T-helper 1 cell treated with Interleukin-12 subunit alpha and Interleukin-12 subunit beta and Interleukin-4 antibody, amounts not matched to agents 30 ng/mL and 1 ng/mL, for 36 hours (primary cell): ENCODE results near the gene GLG1. TPM values are rescaled to one million over a fixed set of nuclear protein-coding genes. Genes with fewer than 3 reads are reported as not detected.
"Not testable (repeated sequence)": the region's sequence is repeated elsewhere in the genome, so short reads cannot be mapped to it uniquely, and the experiment has no call there.

Experiments
- intact Hi-C: fragments of 100-400 bp; cut with micrococcal nuclease; formaldehyde crosslinking; loops from one replicate; pipeline ENCODE4 v1.15.1; 2024
- total RNA-seq: library from RNA; stranded (reverse); gene quantifications from 2 replicates; pipeline ENCODE4 v1.2.3, GENCODE V29; 2022

Gene GLG1
- total RNA-seq, result 116 and 124 TPM in 2 replicates

DNA sequence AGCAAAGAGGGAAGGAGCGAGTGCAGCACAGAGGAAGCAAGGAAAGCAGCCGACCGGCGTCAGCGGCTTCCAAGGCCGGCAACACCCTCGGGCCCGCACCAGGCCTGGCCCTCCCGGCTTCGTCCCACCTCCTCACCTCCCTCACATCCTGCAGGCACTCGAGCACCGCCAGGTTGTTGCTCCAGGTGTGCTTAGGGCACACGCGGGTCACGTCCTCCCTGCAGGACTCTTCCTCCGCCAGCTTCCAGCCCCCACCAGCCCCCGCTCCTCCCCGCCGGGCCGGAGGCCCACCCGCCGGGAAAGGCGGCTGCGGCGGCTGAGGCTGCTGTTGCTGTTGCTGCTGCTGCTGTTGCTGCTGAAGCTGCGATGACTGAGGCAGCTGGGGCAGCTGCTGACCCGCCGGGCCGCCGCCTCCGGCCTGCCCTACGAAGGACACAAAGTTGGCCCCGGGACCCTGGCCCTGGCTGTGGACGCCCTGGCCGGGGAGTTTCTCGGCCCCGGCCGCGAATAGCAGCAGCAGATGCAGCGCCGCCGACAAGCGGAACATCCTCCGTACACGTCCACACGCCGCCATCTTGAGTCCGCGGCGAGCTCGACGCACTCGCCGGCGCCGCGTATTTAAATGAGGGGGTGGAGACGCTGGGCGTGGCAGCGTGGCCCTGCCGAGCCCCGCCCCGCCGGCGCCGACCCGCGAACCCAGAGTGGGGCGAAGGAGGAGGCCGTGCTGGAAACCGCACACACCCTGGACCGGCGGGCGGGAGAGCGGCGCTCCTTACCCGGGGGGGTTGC, at the start of gene GLG1:
TSS of gene GLG1 (minus strand) at position 594 of the 789 bp plus-strand sequence. CDS start at position 574, 20 bp downstream.
- intact Hi-C loops, result loop anchor here (1.0 to 5.0 kb wide), 14 partner anchors 17 to 1041 kb away; partner anchors contain the start of genes ADAT1, CFDP1, GABARAPL2 and KARS1

DNA sequence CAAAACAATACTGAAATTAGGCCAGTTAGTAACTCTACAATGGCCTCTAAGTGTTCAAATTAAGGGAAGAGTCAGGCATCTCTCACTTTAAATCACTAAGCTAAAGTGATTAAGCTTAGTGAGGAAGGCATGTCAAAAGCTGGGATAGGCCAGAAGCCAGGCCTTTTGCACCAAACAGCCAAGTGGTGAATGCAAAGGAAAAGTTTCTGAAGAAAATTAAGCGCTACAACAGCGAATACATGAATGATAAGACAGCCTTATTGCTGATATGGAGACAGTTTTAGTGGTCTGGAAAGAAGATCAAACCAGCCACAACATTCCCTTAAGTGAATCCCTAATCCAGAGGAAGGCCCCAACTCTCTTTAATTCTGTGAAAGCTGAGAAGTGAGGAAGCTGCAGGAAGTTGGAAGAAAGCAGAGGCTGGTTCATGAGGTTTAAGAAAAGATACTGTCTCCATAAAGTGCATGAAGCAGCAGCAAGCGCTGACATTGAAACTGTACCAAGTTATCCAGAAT, 47.7 kb upstream of the GLG1 start:
- intact Hi-C loops, result no loop called here

DNA sequence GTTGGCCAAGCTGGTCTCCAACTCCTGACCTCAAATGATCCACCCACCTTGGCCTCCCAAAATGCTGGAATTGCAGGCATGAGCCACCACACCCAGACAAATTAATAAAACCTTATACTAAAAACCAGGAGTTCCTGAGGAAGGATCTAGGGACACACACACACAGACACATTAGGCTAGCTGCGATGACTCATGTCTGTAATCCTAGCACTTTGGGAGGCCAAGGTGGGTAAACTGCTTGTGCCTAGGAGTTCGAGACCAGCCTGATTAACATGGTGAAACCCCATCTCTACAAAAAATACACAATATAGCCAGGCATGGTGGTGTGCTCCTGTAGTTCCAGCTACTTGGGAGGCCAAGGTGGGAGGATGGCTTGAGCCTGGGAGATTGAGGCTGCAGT, 46.0 kb upstream of the GLG1 start:
- intact Hi-C loops, result not testable (repeated sequence)

DNA sequence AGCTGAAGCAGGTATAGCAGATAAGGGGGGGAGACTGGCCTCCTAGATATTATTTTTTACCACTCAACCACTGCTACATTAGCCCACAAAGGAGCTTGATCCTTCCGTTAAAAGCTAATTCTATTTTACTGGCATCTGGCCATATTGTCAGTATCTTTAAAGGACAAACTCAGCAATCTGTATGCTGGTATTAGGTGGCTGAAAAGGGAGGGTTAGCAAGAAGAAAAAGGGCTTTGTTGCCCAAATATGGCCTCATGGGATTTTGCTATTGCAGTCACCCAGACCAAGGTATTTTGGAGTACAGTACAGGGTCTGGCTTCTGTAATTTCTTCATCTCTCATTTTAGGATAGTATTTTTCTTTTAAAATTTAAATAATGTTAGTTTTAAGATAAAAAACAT, 45.3 kb upstream of the GLG1 start:
- intact Hi-C loops, result no loop called here

DNA sequence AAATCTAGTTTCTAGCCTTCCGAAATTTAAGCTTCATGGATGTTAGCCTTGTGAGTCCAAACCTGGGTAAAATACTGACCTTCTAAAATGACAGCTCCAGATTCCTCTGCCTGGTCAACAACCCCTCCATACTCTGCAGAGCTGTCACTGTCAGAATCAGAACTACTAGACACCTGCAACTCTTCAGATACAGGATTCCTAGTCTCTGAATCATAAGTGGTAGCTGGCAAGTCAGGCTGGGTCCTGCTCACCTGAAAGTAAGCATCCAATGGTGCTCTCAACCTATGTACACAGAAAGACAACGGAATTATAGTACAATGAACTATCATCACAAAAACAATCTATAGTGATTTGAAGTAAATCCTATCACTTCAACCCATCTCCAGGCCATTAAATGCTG, 44.9 kb upstream of the GLG1 start:
- intact Hi-C loops, result no loop called here

DNA sequence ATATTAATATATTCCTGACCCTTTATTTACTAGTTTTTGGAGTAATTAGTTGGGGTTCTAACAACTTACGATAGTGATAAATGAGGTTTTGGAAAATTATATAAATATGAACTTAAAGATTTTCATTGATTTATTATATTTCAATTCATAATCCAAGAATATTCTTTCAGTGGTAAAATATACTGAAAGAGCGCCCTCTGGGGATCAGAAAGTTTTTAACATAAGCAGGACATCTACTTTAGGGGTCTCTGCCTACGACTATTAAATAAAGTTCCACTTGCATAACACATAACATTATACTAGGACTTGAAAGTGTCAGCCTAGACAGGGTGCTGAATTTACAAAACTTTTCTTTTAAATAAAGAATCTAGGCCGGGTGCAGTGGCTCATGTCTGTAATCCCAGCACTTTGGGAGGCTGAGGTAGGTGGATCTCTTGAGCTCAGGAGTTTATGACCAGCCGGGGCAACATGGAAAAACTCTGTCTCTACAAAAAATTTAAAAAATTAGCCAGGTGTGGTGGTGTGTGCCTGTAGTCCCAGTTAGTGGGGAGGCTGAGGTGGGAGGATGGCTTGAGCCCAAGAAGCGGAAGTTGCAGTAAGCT, 44.2 kb upstream of the GLG1 start:
- intact Hi-C loops, result no loop called here

DNA sequence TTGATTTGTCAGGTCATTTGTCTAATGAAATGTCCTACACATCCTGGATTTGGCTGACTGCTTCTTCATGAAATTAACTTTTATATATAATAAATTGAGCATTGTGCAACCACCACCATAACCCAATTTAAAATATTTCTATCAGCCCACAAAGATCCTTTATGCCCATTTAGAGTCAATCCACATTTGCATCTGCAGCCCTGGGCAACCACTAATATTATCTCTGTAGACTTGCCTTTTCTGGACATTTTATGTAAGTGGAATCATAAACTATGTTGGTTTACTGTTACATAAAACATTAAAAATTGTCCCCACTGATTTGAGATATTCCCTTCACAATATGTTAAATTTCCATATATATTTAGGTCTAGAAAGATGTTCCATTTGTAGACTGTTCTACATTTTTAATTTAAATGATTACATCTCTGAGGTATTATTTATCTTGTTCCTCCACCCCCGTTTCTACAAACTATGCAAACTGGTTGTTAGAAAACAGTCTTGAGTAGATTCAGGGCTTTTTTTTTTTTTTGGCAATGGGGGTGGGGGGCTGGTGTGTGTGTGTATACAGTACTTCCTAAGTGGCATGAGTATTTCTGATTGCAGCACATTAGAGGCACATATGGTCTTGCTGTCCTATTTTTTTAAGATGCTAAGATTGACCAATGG, 43.1 kb upstream of the GLG1 start:
- intact Hi-C loops, result no loop called here

DNA sequence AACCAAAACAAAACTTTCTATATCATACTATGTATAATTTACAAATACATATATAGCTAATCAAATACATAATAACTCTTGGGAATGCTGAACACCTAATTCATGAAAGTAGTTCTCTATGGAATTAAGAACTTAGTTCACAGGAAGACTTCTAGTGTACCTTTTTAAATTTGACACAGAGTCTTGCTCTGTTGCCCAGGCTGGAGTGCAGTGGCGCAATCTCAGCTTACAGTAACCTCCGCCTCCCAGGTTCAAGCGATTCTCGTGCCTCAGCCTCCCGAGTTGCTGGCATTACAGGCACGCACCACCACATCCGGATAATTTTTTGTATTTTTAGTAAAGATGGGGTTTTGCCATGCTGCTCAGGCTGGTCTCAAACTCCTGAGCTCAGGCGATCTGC, 35.1 kb upstream of the GLG1 start:
- intact Hi-C loops, result no loop called here

DNA sequence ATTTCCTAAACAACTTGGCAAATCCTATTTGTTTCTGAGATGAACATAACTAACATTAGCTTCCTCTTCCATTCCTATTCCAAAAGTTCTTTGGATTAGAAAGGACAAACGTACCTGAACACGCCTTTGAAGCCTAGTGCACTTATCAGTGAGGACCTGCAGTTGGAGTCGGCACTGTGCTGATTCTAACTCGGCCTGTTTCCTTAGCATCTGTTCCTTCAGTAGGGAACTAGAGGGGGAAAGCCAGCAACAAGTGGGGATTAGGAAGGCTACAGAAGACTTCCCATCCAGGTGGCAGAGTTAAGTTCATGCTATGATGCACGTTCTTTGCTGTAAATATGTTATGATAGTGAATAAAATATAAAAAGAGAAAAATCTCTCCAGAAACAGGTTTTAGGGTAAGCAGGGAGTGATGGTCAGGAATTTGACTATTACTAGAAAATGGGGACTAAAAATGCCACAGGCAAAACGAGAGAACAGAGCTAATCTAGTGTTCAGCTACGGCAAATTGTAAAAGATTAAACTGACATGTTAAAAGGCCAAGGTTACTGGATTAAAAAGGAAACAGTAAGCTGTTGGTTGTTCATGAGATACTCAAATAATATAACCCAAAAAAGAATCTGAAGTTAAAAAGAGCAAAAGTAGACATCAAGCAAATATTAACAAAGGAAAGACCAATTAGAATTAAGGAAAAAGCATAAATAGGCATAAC, 31.0 kb upstream of the GLG1 start:
- intact Hi-C loops, result no loop called here

DNA sequence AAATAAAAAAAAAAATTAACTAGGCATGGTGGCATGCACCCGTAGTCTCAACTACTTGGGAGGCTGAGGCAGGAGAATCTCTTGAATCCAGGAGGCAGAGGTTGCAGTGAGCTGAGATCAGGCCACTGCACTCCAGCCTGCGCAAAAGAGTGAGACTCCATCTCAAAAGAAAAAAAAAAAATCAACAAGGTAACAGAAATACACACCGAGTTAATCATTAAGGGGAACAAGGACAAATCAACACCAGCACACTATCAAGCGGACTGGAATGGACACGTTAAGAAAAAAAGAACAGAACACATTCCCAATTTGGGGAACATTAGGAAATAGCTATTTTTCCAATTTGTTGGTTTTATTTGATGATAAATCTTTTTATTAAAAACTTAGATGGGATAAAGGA, 28.4 kb upstream of the GLG1 start:
- intact Hi-C loops, result no loop called here

DNA sequence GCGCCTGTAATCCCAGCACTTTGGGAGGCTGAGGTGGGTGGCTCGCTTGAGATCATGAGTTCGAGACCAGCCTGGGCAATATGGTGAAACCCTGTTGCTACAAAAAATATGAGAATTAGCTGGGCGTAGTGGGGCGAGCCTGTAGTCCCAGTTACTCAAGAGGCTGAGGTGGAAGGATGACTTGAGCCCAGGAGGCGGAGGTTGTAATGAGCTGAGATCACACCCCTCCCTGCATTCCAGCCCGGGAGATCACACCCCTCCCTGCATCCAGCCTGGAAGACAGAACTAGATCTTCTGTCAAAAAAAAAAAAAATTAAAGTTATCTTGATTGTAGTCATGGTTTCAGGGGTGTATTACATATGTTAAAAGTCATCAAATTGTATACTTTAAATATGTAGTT, 26.8 kb upstream of the GLG1 start:
- intact Hi-C loops, result no loop called here

DNA sequence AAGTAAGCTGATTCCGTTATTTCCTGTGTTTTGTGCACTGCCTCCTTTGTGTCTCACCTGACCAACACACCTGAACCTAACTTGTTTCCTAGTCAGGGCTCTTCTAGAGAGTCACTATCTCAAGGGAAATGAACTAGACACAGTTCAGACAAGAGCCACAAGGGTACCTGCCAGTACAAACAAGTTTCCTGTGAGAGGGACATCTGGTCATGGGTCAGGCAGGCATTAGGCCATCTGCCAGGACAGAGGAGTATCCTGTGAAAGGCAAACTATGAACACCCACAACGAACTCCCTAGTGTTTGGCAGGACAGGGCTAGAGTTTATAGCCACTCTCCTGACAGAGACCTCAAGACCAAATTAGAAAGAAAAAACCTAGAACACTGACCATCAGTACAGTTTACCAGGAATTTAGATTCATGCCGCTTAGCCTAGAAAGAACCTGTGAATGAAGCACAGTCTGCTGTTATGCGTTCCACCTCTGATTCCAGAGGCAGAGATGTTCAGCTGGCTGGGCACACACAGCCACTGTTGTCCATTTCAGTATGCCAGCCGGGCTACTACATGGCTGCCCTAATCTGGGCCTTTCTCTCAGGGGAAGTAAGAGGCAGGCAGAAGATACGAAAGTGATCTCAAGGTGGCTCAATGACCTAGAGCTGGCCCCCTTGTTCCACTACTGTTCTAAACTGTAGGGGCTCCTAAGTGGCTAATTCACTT, 20.7 kb upstream of the GLG1 start:
- intact Hi-C loops, result no loop called here

DNA sequence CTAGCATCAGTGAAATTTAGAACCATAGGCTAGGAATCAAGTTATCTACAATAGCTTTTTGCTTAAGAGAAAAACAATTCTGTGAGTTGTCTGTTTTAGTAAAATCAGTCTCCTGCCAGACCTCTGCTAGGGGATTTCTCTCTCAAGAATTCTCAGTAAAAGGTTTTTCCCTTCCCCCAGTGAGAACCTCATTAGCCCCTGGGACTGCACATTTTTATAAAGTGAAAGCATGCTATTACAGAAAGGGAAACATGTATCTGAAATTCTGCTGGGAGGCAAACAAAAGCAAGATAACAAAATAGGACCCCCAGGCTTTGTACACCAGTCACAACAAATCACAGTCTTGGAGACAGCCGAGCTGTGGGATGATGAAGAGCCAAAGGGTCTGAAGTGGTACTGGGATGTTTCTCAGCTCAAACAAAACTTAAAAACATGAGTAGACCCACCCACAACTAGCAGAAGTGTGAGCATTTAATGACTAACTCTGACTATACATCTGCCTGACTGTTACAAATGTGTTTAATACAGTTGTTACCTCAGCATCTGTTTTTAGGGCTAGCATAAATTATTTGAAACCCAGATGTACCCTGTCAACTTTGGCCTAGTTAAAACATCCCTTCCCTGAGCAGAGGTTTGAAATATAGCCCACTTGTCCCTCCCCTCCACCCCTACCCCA, 20.0 kb upstream of the GLG1 start:
- intact Hi-C loops, result no loop called here

DNA sequence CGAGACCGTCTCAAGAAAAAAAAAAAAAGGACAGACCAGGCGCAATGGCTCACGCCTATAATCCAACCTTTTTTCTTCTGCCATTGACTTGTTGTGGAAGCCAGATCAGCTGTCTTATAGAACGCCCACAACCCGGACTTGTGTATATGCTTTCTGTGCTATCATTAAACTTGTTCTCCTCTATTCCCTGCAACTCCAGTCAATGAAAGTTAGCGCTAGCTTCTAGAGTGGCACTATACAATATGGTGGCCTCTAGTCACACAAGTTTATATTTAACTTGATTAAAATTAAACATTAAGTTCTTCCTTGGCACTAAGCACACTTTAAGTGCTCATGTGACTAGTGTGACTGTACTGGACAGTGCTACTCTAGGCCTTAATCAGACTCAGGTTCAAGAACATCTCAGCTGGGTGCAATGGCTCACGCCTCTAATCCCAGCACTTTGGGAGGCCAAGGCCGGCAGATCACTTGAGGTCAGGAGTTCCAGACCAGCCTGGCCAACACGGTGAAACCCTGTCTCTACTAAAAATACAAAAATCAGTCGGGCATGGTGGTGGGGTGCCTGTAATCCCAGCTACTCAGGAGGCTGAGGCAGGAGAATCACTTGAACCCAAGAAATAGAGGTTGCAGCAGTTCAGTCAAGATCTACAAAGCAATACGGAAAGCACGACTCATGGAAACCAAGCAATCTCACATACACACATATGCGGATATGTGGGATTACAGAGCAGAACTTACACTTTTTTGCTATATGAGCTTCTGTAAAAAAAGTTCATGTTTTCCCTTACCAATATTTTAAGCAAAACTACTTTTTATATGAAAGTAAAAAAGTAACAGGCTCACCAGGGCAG, 18.8 kb upstream of the GLG1 start:
- intact Hi-C loops, result no loop called here

DNA sequence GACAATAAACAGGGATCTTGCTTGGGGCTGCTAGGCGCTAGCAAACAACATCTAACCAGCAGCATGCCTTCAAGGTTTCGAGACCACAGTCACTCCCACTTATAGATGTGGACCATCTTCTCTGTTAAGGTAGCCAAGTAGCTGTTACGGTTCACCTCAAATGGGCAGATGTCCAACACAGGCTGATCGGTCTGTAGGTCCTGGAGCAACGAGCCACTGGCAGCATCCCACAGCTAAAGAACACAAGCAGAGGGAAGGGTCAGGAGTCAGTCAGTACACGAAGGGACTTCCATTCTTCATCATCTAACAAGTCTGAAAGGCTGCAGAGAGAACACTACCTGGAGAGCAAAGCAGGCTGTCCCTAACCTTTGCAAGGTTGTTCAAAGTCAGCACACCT, 16.9 kb upstream of the GLG1 start:
- intact Hi-C loops, result loop anchor here (1.0 to 5.0 kb wide), 3 partner anchors 17 to 157 kb away; partner anchors contain the start of gene GLG1

DNA sequence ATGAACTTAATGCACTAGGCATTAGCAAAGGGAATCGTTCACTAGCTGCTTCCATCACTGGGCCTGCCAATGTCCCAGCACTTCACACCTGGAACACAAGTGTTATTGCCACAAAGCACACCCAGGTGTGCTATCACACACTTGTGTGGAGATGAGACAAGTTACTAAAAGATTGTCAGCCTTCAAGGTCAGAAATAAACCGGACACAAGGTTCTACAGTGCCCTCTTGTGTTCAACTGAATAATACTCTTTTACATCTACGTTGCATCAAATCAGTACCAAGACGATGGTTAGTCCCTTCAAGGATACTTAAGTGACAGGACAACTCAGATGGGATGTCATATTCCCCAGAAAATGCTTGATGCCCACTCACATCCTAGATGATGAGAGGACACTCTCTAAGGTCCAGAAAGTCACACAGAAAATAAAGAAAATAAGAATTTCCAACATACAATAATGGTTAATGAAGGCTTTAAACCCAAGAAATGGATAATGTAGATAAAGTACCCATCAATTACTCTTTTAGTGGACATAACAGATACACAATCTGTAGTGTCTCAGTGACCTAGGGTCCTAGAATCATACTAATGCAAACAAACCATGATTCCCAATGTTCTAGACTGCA, 16.4 kb upstream of the GLG1 start:
- intact Hi-C loops, result loop anchor here (1.0 to 5.0 kb wide), 3 partner anchors 16 to 157 kb away; partner anchors contain the start of gene GLG1

DNA sequence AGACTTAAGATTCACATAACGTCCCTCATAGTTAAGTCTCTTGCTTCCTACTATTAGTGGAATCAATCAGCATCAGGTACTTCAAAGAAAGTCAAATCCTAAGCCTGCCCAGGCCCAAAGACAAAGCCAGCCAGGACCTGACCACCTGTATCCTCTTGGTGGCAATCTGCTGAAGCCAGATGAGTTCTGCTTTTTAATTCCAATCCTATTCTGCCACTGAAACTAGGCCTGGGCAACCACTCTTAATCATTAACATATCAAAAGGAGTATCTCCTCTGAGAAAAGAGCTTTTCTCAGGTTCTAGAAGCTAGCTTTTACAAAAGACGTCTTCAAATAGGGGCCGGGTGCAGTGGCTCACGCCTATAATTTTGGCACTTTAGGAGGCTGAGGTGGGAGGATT, 15.1 kb upstream of the GLG1 start:
- intact Hi-C loops, result loop anchor here (2.0 to 5.0 kb wide), 2 partner anchors 120 to 155 kb away; no protein-coding TSS in a partner anchor

DNA sequence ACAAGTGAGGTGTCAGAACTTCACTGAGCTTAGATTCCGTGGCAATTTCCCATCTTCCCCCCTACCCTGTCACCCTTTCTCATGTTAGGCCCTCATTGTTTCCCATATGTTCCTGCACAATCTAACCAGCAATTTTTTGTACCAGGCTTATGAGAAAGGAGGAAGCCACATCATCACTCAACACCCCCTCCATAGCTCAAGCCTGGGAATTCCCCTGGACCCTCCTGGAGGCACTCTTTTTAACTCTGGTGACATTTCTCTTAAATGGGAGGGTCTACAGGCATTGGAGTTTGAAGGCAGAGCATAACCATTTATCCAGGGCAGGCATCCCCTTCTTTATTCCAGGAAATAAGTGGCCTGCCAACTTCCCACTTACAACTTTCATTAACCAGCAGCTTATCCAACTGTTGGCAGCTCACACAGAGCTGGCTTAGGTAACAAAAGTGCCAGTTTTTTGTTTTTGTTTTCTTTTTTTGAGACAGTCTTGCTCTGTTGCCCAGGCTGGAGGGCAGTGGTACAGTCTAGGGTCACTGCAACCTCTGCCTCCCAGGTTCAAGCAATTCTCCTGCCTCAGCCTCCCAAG, 10.4 kb upstream of the GLG1 start:
- intact Hi-C loops, result no loop called here
